Natural killer cell (primary cell): Measurements from ENCODE around the gene GNPNAT1. TPM values are rescaled to one million over a fixed set of nuclear protein-coding genes. Genes with fewer than 3 reads are reported as not detected.

ENCODE experiments used
- ATAC-seq, 3 donors: fragments of 150-1000 bp in 2 of 3; fragments of 200-7000 bp in 1 of 3; cut with Tn5 transposase; 1 replicate in 1 of 3; 2 replicates in 2 of 3; pipeline ENCODE4 v1.10.0; 2021; ENCODE audit warnings: mild to moderate bottlenecking in 2 of 3, moderate library complexity in 2 of 3
- DNase-seq, 2 donors: peaks; one replicate each; pipeline versions ENCODE4 v3.0.0 to v3.0.0-alpha.2; 2013 to 2021; ENCODE audit warnings: mixed read lengths in 1 of 2
- H3K27ac ChIP-seq: one replicate; pipeline ENCODE4 v1.5.1; 2013; ENCODE audit warnings: mild to moderate bottlenecking, low read length
- H3K27me3 ChIP-seq: one replicate; pipeline ENCODE4 v1.6.1; 2013; ENCODE audit warnings: low read length; ENCODE audit not compliant: control insufficient read depth, insufficient read depth
- H3K36me3 ChIP-seq: one replicate; pipeline ENCODE4 v1.6.1; 2013; ENCODE audit warnings: low read length; ENCODE audit not compliant: control insufficient read depth, insufficient read depth
- H3K4me1 ChIP-seq: one replicate; pipeline ENCODE4 v1.6.1; 2013; ENCODE audit warnings: low read length; ENCODE audit not compliant: control insufficient read depth, insufficient read depth
- H3K4me3 ChIP-seq: one replicate; pipeline ENCODE4 v1.5.1; 2013; ENCODE audit warnings: low read length
- H3K9me3 ChIP-seq: one replicate; pipeline ENCODE4 v1.6.1; 2013; ENCODE audit warnings: low read length; ENCODE audit not compliant: control insufficient read depth, insufficient read depth
- H3K27ac Mint-ChIP-seq, 2 donors: one replicate each; pipeline ENCODE4 v1.8.0; 2022; ENCODE audit warnings: mild to moderate bottlenecking in 2 of 2, mixed read lengths in 2 of 2, moderate library complexity in 1 of 2
- H3K27me3 Mint-ChIP-seq, 2 donors: one replicate each; pipeline ENCODE4 v1.8.0; 2022; ENCODE audit warnings: low read depth in 2 of 2, mixed read lengths in 2 of 2
- H3K36me3 Mint-ChIP-seq: one replicate; pipeline ENCODE4 v1.8.0; 2022; ENCODE audit warnings: mixed read lengths
- H3K4me1 Mint-ChIP-seq, 2 donors: one replicate each; pipeline ENCODE4 v1.8.0; 2022; ENCODE audit warnings: mixed read lengths in 2 of 2
- H3K4me3 Mint-ChIP-seq: one replicate; pipeline ENCODE4 v1.8.0; 2022; ENCODE audit warnings: mild to moderate bottlenecking, moderate library complexity, mixed read lengths
- H3K9me3 Mint-ChIP-seq, 2 donors: one replicate each; pipeline ENCODE4 v1.8.0; 2022; ENCODE audit warnings: mixed read lengths in 2 of 2
- CTCF ChIP-seq: fragments of 200-600 bp; IDR thresholded peaks from one replicate; pipeline ENCODE4 v1.8.0; 2022; ENCODE audit warnings: antibody characterized with exemption
- WGBS: methylation state at CpG from one replicate; pipeline ENCODE4 v1.1.7; 2013; ENCODE audit warnings: missing lambda C conversion rate; ENCODE audit not compliant: insufficient coverage; 5-methylcytosine and 5-hydroxymethylcytosine counted together
- intact Hi-C: fragments of 100-400 bp; cut with micrococcal nuclease; formaldehyde crosslinking; loops from one replicate; pipeline ENCODE4 v1.14.2; 2022
- total RNA-seq, 4 donors: library from RNA; stranded (reverse); fragments of 120-200 nt in 1 of 4; gene quantifications; one replicate each; pipeline versions ENCODE4 v1.2.3 to v1.2.4, GENCODE V29; 2013 to 2022

Gene GNPNAT1
- total RNA-seq = 1 to 10 TPM; 5.6 to 7.5 (median 7.0) TPM
- 9.3 TPM for total RNA-seq (2013)

GRCh38 chr14:52791223-52792096 lies at the start of gene GNPNAT1:
TSS of gene GNPNAT1 (minus strand) at chr14:52791607. CDS start at chr14:52784650, 6,957 bp downstream.
- Histone ChIP-seq H3K27me3 (no peaks in the 10 kb centered on the region), H3K4me1 (peaks cover 19% of the 10 kb centered on the region), H3K9me3 (no peaks in the 10 kb centered on the region), H3K27ac (peak within 1 kb of the TSS; percentile 65), H3K4me3 (peak within 1 kb of the TSS; percentile 73), H3K36me3 (no peaks in the 10 kb centered on the region)
- ATAC-seq = peak; percentile 95 to 99 (median 96)
- peaks cover 28 to 34% of the 10 kb centered on the region in 2 donors for H3K4me1 Mint-ChIP-seq
- H3K27ac Mint-ChIP-seq = peak within 1 kb of the TSS; percentile 88
- no peaks in the 10 kb centered on the region for H3K27me3 Mint-ChIP-seq
- DNase-seq = peak; percentile 89 to 96
- TF ChIP-seq CTCF = no peak
- 4% methylated on average over 74 of the region's 74 CpGs for WGBS
- H3K4me3 Mint-ChIP-seq = peak within 1 kb of the TSS; percentile 94
- H3K9me3 Mint-ChIP-seq = no peaks in the 10 kb centered on the region
- H3K36me3 Mint-ChIP-seq = no peaks in the 10 kb centered on the region
- intact Hi-C loops = loop anchor here (2.0 to 10.0 kb wide), 4 partner anchors 57 to 361 kb away; partner anchors contain the start of genes DDHD1, GPR137C, PSMC6 and STYX

- intact Hi-C loops = no loop called here
- DNase-seq (no peak), ATAC-seq (no peak)
- WGBS = 74% methylated on average over 3 of the region's 3 CpGs
- Mint-ChIP-seq H3K27me3 (no peaks in the 10 kb centered on the region), H3K4me3 (no peak overlapping the region), H3K27ac (no peak overlapping the region), H3K9me3 (no peaks in the 10 kb centered on the region), H3K36me3 (no peaks in the 10 kb centered on the region), H3K4me1 (no peaks in the 10 kb centered on the region)
- Histone ChIP-seq H3K4me3 (no peak overlapping the region), H3K27ac (no peak overlapping the region), H3K36me3 (no peaks in the 10 kb centered on the region), H3K27me3 (no peaks in the 10 kb centered on the region), H3K9me3 (no peaks in the 10 kb centered on the region), H3K4me1 (no peaks in the 10 kb centered on the region)
- TF ChIP-seq CTCF = no peak
Measured at GRCh38 chr14:52840877-52841276, 49.5 kb upstream of the GNPNAT1 start.

GRCh38 chr14:52837451-52837850 lies 46.0 kb upstream of the GNPNAT1 start:
- Mint-ChIP-seq H3K9me3 (no peaks in the 10 kb centered on the region), H3K4me3 (no peak overlapping the region), H3K4me1 (no peaks in the 10 kb centered on the region), H3K27ac (no peak overlapping the region), H3K27me3 (peaks cover 0 to 3% of the 10 kb centered on the region in 2 donors), H3K36me3 (no peaks in the 10 kb centered on the region)
- DNase-seq = no peak
- Histone ChIP-seq H3K9me3 (no peaks in the 10 kb centered on the region), H3K36me3 (no peaks in the 10 kb centered on the region), H3K4me1 (no peaks in the 10 kb centered on the region), H3K27me3 (no peaks in the 10 kb centered on the region), H3K4me3 (no peak overlapping the region), H3K27ac (no peak overlapping the region)
- 89% methylated on average over 7 of the region's 7 CpGs for WGBS
- TF ChIP-seq CTCF = no peak
- no peak for ATAC-seq
- intact Hi-C loops = no loop called here
